ENCODE data around the gene ZNF628. TPM values are rescaled to one million over a fixed set of nuclear protein-coding genes. Genes with fewer than 3 reads are reported as not detected.
"Not testable (repeated sequence)": the region's sequence is repeated elsewhere in the genome, so short reads cannot be mapped to it uniquely, and the experiment has no call there.

The ZNF628 gene
- total RNA-seq, 4 donors from 2014 or later = 1.7 to 6.4 (median 2.6) TPM

GRCh38 chr19:55493645-55494171 lies 17.3 kb downstream of the ZNF628 start:
- TF ChIP-seq, protein P1, sequence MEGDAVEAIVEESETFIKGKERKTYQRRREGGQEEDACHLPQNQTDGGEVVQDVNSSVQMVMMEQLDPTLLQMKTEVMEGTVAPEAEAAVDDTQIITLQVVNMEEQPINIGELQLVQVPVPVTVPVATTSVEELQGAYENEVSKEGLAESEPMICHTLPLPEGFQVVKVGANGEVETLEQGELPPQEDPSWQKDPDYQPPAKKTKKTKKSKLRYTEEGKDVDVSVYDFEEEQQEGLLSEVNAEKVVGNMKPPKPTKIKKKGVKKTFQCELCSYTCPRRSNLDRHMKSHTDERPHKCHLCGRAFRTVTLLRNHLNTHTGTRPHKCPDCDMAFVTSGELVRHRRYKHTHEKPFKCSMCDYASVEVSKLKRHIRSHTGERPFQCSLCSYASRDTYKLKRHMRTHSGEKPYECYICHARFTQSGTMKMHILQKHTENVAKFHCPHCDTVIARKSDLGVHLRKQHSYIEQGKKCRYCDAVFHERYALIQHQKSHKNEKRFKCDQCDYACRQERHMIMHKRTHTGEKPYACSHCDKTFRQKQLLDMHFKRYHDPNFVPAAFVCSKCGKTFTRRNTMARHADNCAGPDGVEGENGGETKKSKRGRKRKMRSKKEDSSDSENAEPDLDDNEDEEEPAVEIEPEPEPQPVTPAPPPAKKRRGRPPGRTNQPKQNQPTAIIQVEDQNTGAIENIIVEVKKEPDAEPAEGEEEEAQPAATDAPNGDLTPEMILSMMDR (IDR thresholded peaks at IDR 0.05) = no peak
- DNase-seq (ENCODE audit: low spot score) (no peak), ATAC-seq (ENCODE audit: low FRiP score) (no peak)

GRCh38 chr19:55494172-55494761 lies 17.9 kb downstream of the ZNF628 start:
- TF ChIP-seq, protein P1 (IDR thresholded peaks at IDR 0.05) = no peak
- peak; percentile 83 for ATAC-seq (ENCODE audit: low FRiP score)
- DNase-seq (ENCODE audit: low spot score) = peak; percentile 48

GRCh38 chr19:55495646-55496349 lies 19.4 kb downstream of the ZNF628 start:
- no peak for DNase-seq (ENCODE audit: low spot score)
- TF ChIP-seq, protein P1 (IDR thresholded peaks at IDR 0.05) = no peak
- no peak for ATAC-seq (ENCODE audit: low FRiP score)

DNA sequence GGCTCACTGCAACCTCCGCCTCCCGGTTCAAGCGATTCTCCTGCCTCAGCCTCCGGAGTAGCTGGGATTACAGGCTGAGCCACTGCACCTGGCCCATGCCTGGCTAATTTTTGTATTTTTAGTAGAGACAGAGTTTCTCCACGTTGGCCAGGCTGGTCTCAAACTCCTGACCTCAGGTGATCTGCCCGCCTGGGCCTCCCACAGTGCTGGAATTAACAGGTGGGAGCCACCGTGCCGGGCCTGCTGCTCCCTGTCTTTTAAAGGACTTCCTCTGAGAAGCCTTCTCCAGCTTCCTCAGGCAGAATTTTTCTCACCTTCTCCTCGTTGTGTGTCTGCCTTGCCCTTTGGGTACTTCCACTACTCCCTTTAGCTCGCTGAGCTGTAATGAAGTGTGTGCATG lies 20.4 kb downstream of the ZNF628 start:
- DNase-seq (ENCODE audit: low spot score); ATAC-seq (ENCODE audit: low FRiP score): not testable (repeated sequence)

GRCh38 chr19:55497763-55498162 lies 21.3 kb downstream of the ZNF628 start:
- DNase-seq (ENCODE audit: low spot score) (no peak), ATAC-seq (ENCODE audit: low FRiP score) (no peak)
- TF ChIP-seq, protein P1 (IDR thresholded peaks at IDR 0.05) = no peak

DNA sequence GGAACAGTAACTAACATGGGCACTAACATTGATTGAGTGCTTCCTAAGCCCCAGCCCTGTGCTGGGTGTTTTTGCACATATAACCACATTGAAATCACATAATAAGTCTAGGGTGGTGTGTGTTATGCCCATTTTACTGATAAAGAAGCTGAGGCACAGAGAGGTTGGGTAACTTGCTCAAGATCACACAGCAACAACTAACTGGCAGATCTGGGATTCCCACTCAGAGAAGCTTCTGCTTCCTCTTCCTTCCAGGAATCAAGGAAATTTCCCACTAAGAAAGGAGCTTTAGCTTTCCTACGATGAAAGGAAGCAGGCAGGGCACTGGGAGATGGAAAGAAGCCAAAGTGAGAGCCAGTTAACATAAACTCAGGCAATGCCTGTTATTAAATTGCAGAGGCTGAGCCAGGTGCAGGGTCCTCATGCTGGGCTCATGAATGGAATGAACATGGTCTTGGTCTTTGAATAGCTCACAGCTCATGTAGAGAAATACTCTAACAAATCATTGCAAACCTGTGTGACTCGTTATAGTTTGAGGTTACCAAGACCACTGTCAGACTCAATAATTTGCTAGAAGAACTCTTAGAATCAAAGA lies 21.9 kb downstream of the ZNF628 start:
- TF ChIP-seq, protein P1 (IDR thresholded peaks at IDR 0.05) = no peak
- ATAC-seq (ENCODE audit: low FRiP score) = no peak

GRCh38 chr19:55500368-55500952 lies 24.0 kb downstream of the ZNF628 start:
- TF ChIP-seq, protein P1 (IDR thresholded peaks at IDR 0.05) = no peak
- ATAC-seq (ENCODE audit: low FRiP score) (no peak), DNase-seq (ENCODE audit: low spot score) (no peak)

More for the DNA sequence above, 21.9 kb downstream of the ZNF628 start:
- no peak for DNase-seq (ENCODE audit: low spot score)
